ENCODE measurements around the gene DNAJC12.

Gene DNAJC12

DNA sequence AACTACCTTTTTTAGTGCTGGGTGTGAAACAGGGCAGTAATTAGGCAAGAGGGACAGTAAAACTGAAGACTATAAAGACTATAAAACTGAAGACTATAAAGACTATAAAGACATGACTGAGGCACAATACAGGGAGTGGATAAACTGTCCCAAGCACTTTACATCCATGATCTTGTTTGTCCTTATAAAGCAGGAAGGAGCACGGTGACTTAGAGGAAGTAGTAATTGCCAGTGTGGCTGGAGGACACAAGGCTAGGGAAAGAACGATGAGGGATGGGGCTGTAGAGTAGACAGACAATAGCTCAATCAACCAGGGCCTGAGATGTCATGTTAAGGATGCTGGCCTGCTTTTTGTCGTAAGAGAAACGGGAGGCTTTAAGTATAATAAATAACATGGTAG is 26.0 kb downstream of the DNAJC12 start:
- H3K4me2 ChIP-seq (ENCODE audit: low read length): no peak overlapping the region
- no peaks in the 10 kb centered on the region for H3K27me3 ChIP-seq (ENCODE audit: control insufficient read depth, low read length)
- H3F3A ChIP-seq (ENCODE audit: control insufficient read depth, insufficient read depth): no peaks in the 10 kb centered on the region
- no peaks in the 10 kb centered on the region for H3K9me3 ChIP-seq (ENCODE audit: control insufficient read depth, insufficient read depth, low read length)
- TF ChIP-seq, protein P1, sequence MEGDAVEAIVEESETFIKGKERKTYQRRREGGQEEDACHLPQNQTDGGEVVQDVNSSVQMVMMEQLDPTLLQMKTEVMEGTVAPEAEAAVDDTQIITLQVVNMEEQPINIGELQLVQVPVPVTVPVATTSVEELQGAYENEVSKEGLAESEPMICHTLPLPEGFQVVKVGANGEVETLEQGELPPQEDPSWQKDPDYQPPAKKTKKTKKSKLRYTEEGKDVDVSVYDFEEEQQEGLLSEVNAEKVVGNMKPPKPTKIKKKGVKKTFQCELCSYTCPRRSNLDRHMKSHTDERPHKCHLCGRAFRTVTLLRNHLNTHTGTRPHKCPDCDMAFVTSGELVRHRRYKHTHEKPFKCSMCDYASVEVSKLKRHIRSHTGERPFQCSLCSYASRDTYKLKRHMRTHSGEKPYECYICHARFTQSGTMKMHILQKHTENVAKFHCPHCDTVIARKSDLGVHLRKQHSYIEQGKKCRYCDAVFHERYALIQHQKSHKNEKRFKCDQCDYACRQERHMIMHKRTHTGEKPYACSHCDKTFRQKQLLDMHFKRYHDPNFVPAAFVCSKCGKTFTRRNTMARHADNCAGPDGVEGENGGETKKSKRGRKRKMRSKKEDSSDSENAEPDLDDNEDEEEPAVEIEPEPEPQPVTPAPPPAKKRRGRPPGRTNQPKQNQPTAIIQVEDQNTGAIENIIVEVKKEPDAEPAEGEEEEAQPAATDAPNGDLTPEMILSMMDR (IDR thresholded peaks at IDR 0.05; ENCODE audit: low read depth, low read length, poor library complexity, severe bottlenecking): no peak
- no peak for TF ChIP-seq EZH2phosphoT487 (IDR thresholded peaks at IDR 0.05; ENCODE audit: borderline replicate concordance, low read length)
- H3K27ac ChIP-seq (ENCODE audit: low read depth, low read length): no peak overlapping the region
- H3K4me1 ChIP-seq (ENCODE audit: control insufficient read depth, low read length): no peaks in the 10 kb centered on the region
- no peaks in the 10 kb centered on the region for H4K20me1 ChIP-seq (ENCODE audit: control insufficient read depth, insufficient read depth, low read depth, low read length)
- H3K9me2 ChIP-seq (replicated peaks; ENCODE audit: control insufficient read depth, low read length): no peaks in the 10 kb centered on the region
- H3K36me3 ChIP-seq (ENCODE audit: control insufficient read depth, low read length): peaks cover 13% of the 10 kb centered on the region; the same call in 1 of the 2 replicates
- H3K4me3 ChIP-seq (ENCODE audit: low read length): no peak overlapping the region
- no peaks in the 10 kb centered on the region for H3K79me2 ChIP-seq (ENCODE audit: control insufficient read depth, low read length)

DNA sequence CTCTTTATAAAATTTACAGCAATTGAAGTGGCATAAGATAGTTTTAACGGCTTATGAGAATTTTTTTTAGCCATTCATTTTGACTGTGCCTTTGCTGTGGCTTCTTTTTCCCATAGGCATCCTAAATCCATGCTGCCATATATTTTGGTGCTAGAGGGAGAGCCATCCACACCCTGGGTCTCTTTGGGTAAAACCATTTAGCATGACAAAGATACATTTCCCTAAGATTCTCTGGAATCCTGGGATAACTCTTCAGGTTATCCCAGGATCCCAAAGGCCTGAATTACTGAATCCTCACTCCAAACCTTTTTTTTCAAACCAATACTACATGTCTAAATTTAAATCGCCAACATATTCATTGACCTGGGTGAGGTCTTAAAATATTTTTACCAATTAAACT is 28.9 kb downstream of the DNAJC12 start:
- H3K4me3 ChIP-seq (ENCODE audit: low read length): no peak overlapping the region
- H3K79me2 ChIP-seq (ENCODE audit: control insufficient read depth, low read length): no peaks in the 10 kb centered on the region
- TF ChIP-seq, protein P1 (IDR thresholded peaks at IDR 0.05; ENCODE audit: low read depth, low read length, poor library complexity, severe bottlenecking): no peak
- peaks cover 13% of the 10 kb centered on the region; the same call in 1 of the 2 replicates for H3K36me3 ChIP-seq (ENCODE audit: control insufficient read depth, low read length)
- no peaks in the 10 kb centered on the region for H3K9me2 ChIP-seq (replicated peaks; ENCODE audit: control insufficient read depth, low read length)
- H3F3A ChIP-seq (ENCODE audit: control insufficient read depth, insufficient read depth): no peaks in the 10 kb centered on the region
- no peaks in the 10 kb centered on the region for H4K20me1 ChIP-seq (ENCODE audit: control insufficient read depth, insufficient read depth, low read depth, low read length)
- no peak overlapping the region for H3K27ac ChIP-seq (ENCODE audit: low read depth, low read length)
- H3K4me2 ChIP-seq (ENCODE audit: low read length): no peak overlapping the region
- H3K4me1 ChIP-seq (ENCODE audit: control insufficient read depth, low read length): no peaks in the 10 kb centered on the region
- no peaks in the 10 kb centered on the region for H3K9me3 ChIP-seq (ENCODE audit: control insufficient read depth, insufficient read depth, low read length)
- H3K27me3 ChIP-seq (ENCODE audit: control insufficient read depth, low read length): no peaks in the 10 kb centered on the region

DNA sequence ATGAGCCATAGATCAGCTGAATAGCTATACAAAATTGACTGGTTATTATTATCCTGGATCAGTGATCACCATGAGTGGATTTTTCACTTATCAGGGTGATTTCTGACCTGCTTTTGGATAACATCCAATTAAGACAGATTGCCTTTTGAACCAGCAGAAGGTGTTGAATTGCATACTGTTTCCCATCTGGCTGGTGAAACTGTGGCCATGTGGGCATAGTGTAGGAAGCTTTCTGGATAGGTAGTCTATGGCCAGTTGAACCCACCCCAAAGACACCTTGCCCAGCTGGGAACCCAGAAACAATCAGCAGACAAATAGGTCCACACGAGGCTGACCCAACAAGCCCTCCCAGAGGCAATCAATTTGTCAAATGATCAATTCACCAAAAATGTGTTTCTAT is 29.3 kb downstream of the DNAJC12 start:
- Histone ChIP-seq H3F3A (ENCODE audit: control insufficient read depth, insufficient read depth) (no peaks in the 10 kb centered on the region), H3K27ac (ENCODE audit: low read depth, low read length) (no peak overlapping the region), H3K9me2 (replicated peaks; ENCODE audit: control insufficient read depth, low read length) (no peaks in the 10 kb centered on the region), H3K79me2 (ENCODE audit: control insufficient read depth, low read length) (no peaks in the 10 kb centered on the region), H3K27me3 (ENCODE audit: control insufficient read depth, low read length) (no peaks in the 10 kb centered on the region), H3K36me3 (ENCODE audit: control insufficient read depth, low read length) (peaks cover 16% of the 10 kb centered on the region), H3K4me2 (ENCODE audit: low read length) (no peak overlapping the region), H3K4me1 (ENCODE audit: control insufficient read depth, low read length) (no peaks in the 10 kb centered on the region), H3K4me3 (ENCODE audit: low read length) (no peak overlapping the region), H3K9me3 (ENCODE audit: control insufficient read depth, insufficient read depth, low read length) (no peaks in the 10 kb centered on the region), H4K20me1 (ENCODE audit: control insufficient read depth, insufficient read depth, low read depth, low read length) (no peaks in the 10 kb centered on the region)
- no peak for TF ChIP-seq EZH2phosphoT487 (IDR thresholded peaks at IDR 0.05; ENCODE audit: borderline replicate concordance, low read length)
- TF ChIP-seq, protein P1 (IDR thresholded peaks at IDR 0.05; ENCODE audit: low read depth, low read length, poor library complexity, severe bottlenecking): no peak

Data from DOHH2 (cell line).